ENCODE results near the gene NELFB.

The NELFB gene

GRCh38 chr9:137228968-137229896 lies 25.9 kb upstream of the NELFB start:
- no peak overlapping the region for H3K4me3 ChIP-seq (ENCODE audit: low read length)
- TF ChIP-seq CTCF (conservative IDR thresholded peaks at IDR 0.05; ENCODE audit: low read length), result no peak
- no peak for DNase-seq (ENCODE audit: low read depth)

DNA sequence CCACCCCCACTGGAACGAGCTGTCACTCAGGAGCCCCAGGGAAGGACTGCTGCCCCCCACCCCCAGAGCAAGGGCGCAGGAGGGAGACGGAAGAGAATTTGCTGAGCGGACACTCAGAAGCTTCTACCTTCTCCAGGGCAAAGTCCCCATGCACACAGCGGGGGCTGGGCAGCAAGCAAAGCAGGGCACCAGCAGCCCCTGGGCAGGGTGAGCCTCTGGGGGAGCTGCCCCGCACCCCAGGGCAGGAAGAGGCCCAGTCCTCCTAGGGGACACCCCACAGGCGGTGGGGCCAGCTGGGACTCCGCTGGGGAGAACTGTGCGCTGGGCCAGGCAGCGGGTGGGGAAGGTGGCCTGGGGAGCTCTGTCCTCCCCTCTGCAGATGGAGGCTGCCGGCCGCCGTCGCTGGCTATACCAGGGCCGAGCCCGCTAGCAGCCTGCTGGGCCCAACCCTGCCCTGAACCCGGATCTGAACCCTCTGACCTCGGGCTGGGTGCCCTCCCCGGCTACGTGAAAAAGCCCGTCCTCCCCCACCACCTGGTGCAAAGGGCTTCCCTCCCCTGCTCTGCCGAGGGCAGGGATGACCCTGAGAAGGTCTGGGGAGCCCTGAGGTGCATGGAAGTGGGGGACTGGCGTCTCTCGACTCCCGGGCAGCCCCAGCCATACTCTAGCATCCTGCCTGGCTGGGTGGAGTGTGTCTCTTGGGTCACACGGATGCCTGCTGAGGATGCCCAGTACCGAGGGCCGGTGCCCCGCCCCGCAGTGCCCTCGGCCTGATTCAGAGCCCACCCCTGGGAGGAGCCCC lies 25.0 kb upstream of the NELFB start:
- TF ChIP-seq CTCF (conservative IDR thresholded peaks at IDR 0.05; ENCODE audit: low read length), result no peak

GRCh38 chr9:137230705-137231371 lies 24.3 kb upstream of the NELFB start, which contains the start of gene SLC34A3:
Gene SLC34A3 (plus strand): TSS chr9:137230901. CDS start chr9:137231703, 802 bp downstream.
- no peak within 1 kb of the TSS for H3K4me3 ChIP-seq (ENCODE audit: low read length)
- TF ChIP-seq CTCF (conservative IDR thresholded peaks at IDR 0.05; ENCODE audit: low read length), result no peak
- no peak for DNase-seq (ENCODE audit: low read depth)

More for the DNA sequence above, 25.0 kb upstream of the NELFB start:
- DNase-seq (ENCODE audit: low read depth), result no peak
- no peak overlapping the region for H3K4me3 ChIP-seq (ENCODE audit: low read length)

GRCh38 chr9:137231372-137232039 lies 23.6 kb upstream of the NELFB start:
- TF ChIP-seq CTCF (conservative IDR thresholded peaks at IDR 0.05; ENCODE audit: low read length), result no peak
- no peak overlapping the region for H3K4me3 ChIP-seq (ENCODE audit: low read length)
- no peak for DNase-seq (ENCODE audit: low read depth)

GRCh38 chr9:137232101-137232500 lies 23.0 kb upstream of the NELFB start:
- no peak overlapping the region for H3K4me3 ChIP-seq (ENCODE audit: low read length)
- DNase-seq (ENCODE audit: low read depth), result no peak
- no peak for TF ChIP-seq CTCF (conservative IDR thresholded peaks at IDR 0.05; ENCODE audit: low read length)

DNA sequence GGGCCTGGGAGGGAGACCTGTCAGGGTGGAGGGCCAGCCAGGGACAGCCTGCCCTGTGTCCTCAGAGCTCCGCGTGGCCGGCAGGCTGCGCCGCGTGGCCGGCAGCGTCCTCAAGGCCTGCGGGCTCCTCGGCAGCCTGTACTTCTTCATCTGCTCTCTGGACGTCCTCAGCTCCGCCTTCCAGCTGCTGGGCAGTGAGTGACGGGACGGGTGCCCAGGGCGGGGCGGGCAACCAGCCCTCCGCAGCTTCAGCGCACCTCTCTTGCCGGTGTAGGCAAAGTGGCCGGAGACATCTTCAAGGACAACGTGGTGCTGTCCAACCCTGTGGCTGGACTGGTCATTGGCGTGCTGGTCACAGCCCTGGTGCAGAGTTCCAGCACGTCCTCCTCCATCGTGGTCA lies 22.6 kb upstream of the NELFB start:
- H3K4me3 ChIP-seq (ENCODE audit: low read length), result no peak overlapping the region
- TF ChIP-seq CTCF (conservative IDR thresholded peaks at IDR 0.05; ENCODE audit: low read length), result no peak
- DNase-seq (ENCODE audit: low read depth), result no peak
